Mucosa of stomach (tissue), 1 donor: ENCODE results near the gene HOMER1.
"Not testable (repeated sequence)": the region's sequence is repeated elsewhere in the genome, so short reads cannot be mapped to it uniquely, and the experiment has no call there.

Experiments
- H3K27me3 ChIP-seq: one replicate; pipeline ENCODE4 v1.7.0; 2013; ENCODE audit warnings: mild to moderate bottlenecking, low read length; ENCODE audit not compliant: control insufficient read depth, insufficient read depth
- H3K36me3 ChIP-seq: one replicate; pipeline ENCODE4 v1.7.0; 2013; ENCODE audit warnings: low read length; ENCODE audit not compliant: control insufficient read depth, insufficient read depth
- H3K4me1 ChIP-seq: one replicate; pipeline ENCODE4 v1.7.0; 2013; ENCODE audit warnings: mild to moderate bottlenecking, low read length; ENCODE audit not compliant: control insufficient read depth, insufficient read depth
- H3K4me3 ChIP-seq: one replicate; pipeline ENCODE4 v1.7.0; 2013; ENCODE audit warnings: low read length
- H3K9ac ChIP-seq: one replicate; pipeline ENCODE4 v1.7.0; 2013; ENCODE audit warnings: mild to moderate bottlenecking, low read length, moderate library complexity
- H3K9me3 ChIP-seq: one replicate; pipeline ENCODE4 v1.7.0; 2013; ENCODE audit warnings: mild to moderate bottlenecking, low read length, moderate library complexity; ENCODE audit not compliant: control insufficient read depth
- donor health status: Pancreatic carcinoma.

HOMER1 gene

DNA sequence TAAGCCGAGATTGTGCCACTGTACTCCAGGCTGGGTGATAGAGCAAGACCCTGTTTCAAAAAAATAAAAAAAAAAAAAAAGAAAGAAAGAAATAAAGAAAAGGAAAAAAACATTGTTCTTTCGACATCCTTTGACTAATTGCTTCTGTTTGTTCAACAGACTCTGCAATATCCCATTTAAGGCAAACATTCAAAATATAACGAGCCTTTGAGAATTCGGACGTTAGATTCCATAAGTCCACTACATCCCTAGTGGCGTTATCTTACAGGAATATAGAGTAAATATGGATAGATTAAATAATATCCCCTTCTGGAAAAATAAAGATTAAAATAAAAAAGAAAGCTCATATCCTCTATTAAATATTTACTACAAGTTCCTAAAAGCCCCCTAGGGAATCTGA is 27.0 kb upstream of the HOMER1 start:
- Histone ChIP-seq H3K4me1 (no peaks in the 10 kb centered on the region), H3K9ac (no peak overlapping the region), H3K9me3 (no peaks in the 10 kb centered on the region), H3K4me3 (no peak overlapping the region), H3K27me3 (no peaks in the 10 kb centered on the region), H3K36me3 (no peaks in the 10 kb centered on the region)

DNA sequence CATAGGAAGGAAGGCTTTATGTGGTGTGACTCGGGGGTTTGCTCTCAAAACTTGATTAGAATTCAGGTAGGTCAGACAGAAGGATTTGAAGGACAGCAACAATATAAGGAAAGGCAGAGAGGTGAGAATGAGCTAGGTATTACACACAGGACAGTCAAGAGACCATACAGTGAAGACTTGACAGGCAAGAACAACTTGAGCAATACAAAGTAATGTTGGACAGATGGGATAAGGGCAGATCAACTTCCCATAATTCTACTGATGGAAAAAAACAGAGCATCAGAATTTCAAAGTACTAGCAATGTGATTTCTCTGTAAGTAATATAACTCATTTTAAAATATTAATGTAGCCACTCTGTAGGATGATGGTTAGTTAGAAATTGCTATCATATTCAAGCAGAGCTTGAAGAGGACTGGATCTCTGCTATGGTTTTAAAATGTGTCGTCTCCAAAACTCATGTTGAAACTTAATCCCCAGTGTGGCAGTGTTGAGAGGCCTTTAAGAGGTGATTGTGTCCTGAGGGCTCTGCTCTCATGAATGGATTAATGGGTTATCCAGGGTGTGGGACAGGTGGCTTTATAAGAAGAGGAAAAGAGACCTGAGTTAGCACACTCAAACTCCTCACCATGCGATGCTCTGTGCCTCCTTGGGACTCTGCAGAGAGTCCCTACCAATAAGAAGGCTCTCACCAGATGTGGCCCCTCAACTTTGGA is 22.4 kb upstream of the HOMER1 start:
- Histone ChIP-seq H3K4me3 (no peak overlapping the region), H3K9ac (no peak overlapping the region), H3K36me3 (no peaks in the 10 kb centered on the region), H3K4me1 (no peaks in the 10 kb centered on the region), H3K27me3 (no peaks in the 10 kb centered on the region), H3K9me3 (no peaks in the 10 kb centered on the region)

DNA sequence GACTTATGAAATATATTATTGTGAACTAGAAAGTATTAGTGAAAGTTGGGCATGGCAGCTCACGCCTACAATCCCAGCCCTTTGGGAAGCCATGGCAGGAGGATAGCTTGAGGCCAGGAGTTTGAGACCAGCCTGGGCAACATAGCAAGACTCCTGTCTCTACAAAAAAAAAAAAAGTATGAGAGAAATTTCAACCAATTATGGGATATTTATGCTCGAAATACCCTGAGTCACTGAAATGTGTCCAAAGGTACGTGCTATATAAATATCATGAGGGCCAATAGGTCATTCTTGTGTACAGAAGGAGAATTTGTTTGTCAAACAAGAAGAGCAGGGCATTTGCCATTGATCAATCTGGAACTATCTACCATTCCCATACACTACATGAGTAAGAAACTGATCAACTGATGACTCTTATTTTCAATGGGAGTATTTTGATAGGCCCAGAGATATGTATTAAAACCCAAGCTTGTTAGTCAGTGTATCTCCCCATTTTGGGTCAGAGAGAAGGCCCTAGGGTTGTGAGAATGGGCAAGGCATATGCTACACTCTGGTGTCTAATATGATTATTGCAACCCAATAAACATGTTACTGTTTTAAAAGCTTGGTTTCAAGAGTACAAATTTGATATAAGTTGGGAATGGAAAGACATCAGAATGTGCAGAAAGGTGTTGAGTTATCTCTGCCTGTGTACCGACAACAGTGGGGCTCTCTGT is 21.7 kb upstream of the HOMER1 start:
- no peaks in the 10 kb centered on the region for H3K9me3 ChIP-seq
- no peaks in the 10 kb centered on the region for H3K4me1 ChIP-seq

DNA sequence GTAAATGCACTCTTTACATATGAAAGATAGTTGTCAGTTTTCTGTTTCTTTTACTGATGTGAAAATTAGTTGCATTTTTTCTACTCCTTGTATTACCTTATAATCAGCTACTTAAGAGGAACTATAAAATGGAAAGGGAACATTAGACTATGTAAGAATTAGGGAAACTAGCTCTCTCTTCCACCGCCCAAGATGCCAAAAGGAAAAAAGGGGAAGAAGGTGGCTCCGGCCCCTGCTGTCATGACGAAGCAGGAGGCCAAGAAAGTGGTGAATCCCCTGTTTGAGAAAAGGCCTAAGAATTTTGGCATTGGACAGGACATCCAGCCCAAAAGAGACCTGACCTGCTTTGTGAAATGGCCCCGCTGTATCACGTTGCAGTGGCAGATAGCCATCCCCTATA is 15.2 kb upstream of the HOMER1 start:
- Histone ChIP-seq H3K9me3 (no peaks in the 10 kb centered on the region), H3K4me1 (no peaks in the 10 kb centered on the region), H3K4me3 (no peak overlapping the region), H3K9ac (no peak overlapping the region), H3K36me3 (no peaks in the 10 kb centered on the region), H3K27me3 (no peaks in the 10 kb centered on the region)

More for the DNA sequence above, 21.7 kb upstream of the HOMER1 start:
- Histone ChIP-seq H3K27me3 (no peaks in the 10 kb centered on the region), H3K36me3 (no peaks in the 10 kb centered on the region), H3K4me3 (no peak overlapping the region), H3K9ac (no peak overlapping the region)

DNA sequence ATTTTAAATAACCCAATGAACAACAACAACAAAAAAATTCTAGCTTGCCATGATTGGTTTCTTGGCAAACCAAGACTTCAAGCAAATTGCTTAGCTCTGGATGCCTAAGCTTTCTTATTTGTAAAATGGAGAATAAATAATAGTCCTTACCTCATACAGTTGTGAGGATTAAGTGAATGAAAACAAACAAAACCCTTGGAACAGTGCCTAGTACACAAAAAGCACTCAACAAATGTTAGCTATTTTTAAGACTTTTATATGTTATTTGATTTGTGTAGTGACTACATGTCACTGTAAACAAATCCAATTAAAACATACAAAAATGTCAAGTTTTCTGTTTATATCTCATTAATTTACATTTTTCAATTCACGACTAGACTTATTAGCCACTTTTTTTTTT is 13.5 kb upstream of the HOMER1 start:
- H3K4me3 ChIP-seq: no peak overlapping the region
- H3K36me3 ChIP-seq: no peaks in the 10 kb centered on the region
- no peak overlapping the region for H3K9ac ChIP-seq
- no peaks in the 10 kb centered on the region for H3K9me3 ChIP-seq
- no peaks in the 10 kb centered on the region for H3K27me3 ChIP-seq
- no peaks in the 10 kb centered on the region for H3K4me1 ChIP-seq

DNA sequence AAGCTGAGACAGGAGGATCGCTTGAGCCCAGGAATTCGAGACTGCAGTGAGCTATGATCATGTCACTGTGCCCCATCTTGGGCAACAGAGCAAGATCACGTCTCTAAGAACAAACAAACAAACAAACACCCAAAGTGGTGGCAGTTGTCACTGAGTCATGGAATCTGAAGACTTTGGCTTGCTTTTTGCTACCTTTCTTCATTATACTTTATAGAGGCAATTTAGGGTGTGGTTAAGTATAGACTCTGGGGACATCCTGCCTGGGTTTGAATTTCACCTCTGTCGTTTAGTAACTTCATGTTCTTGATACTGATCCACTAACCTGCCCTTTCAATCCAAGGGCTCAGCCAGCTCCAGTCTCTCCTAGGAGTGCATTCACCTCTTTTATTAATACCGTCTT is 13.0 kb upstream of the HOMER1 start:
- H3K27me3 ChIP-seq: no peaks in the 10 kb centered on the region
- no peaks in the 10 kb centered on the region for H3K4me1 ChIP-seq
- H3K9me3 ChIP-seq: no peaks in the 10 kb centered on the region
- no peak overlapping the region for H3K9ac ChIP-seq
- no peaks in the 10 kb centered on the region for H3K36me3 ChIP-seq
- H3K4me3 ChIP-seq: no peak overlapping the region

DNA sequence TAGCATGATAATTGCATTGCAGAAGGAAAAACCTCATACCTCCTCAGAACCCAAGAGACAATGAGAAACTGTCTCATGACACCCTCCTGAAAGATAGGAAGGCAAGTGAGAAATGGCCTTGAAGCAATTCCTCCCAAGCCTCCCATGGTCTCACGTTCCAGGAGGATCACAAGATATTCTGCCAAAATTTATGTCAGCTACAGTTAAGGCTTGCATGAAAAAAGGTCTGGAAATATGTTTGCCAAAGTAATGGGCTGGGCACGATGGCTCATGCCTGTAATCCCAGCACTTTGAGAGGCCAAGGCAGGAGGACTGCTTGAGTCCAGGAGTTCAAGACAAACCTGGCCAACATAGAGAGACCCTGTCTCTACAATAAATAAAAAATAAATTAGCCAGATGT is 12.6 kb upstream of the HOMER1 start:
- Histone ChIP-seq H3K4me3 (no peak overlapping the region), H3K36me3 (no peaks in the 10 kb centered on the region), H3K27me3 (no peaks in the 10 kb centered on the region), H3K9ac (no peak overlapping the region), H3K9me3 (no peaks in the 10 kb centered on the region), H3K4me1 (no peaks in the 10 kb centered on the region)

DNA sequence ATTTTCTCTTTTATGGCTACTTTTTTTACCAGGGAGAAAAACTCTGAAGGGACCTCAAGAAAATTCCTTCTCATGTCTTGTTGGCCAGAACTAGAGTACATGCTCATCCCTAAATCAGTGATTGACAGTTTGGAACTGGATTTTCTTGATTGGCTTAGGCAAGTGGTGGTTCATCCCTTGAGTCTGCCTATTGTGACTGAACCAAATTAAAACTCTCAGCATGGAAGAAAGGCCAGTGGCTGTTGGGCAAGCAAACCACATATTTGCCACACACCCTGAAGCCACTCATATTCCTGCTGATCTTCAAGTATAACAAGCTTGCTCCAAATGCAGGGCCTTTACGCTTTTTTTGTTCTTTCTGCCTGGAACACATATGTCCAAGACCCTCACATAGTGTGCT is 7.2 kb upstream of the HOMER1 start:
- Histone ChIP-seq H3K4me1 (no peaks in the 10 kb centered on the region), H3K36me3 (no peaks in the 10 kb centered on the region), H3K9me3 (no peaks in the 10 kb centered on the region), H3K4me3 (no peak overlapping the region), H3K9ac (no peak overlapping the region), H3K27me3 (no peaks in the 10 kb centered on the region)

DNA sequence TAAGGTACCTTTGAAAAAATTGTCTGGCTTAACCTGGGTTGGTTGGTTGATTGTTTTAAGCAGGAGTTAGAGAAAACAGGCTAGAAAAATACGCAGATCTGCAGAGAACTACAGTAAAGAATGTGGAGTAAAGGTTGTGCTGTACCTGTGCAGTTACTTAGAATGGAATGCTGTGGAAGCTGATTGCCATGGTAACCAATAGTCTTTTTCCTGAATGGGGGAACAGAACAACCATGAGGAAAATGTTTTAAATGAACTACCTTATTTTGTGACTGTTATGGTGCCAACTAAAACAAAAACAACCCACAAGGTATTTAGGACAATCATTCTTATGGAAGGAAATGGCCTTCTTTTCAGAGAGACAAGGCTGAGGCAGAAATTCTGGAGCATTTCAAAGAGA is 4.8 kb upstream of the HOMER1 start:
- Histone ChIP-seq H3K9me3 (no peaks in the 10 kb centered on the region), H3K4me3 (no peak overlapping the region), H3K36me3 (no peaks in the 10 kb centered on the region), H3K4me1 (peaks cover 2% of the 10 kb centered on the region), H3K9ac (no peak overlapping the region), H3K27me3 (no peaks in the 10 kb centered on the region)

DNA sequence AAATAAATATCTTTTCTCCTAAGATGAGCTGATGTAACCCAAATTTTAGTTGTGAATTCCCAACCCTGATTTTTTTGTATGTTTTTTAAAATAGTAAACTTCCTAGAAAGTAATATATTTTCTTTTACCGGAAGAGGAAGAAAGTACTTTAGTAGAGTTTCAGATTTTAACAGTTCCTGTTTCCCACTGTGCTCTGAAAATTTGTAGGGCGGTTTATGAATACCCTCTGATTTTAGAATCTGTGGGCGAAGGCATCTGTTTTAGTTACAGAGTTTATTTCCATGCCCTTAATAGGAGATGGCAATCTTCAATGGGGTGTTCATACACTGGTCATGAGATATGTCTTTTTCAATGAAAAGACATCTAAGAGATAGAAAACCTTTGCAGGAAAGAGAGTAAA is 3.7 kb upstream of the HOMER1 start:
- peaks cover 9% of the 10 kb centered on the region for H3K27me3 ChIP-seq
- H3K4me1 ChIP-seq: peaks cover 13% of the 10 kb centered on the region

DNA sequence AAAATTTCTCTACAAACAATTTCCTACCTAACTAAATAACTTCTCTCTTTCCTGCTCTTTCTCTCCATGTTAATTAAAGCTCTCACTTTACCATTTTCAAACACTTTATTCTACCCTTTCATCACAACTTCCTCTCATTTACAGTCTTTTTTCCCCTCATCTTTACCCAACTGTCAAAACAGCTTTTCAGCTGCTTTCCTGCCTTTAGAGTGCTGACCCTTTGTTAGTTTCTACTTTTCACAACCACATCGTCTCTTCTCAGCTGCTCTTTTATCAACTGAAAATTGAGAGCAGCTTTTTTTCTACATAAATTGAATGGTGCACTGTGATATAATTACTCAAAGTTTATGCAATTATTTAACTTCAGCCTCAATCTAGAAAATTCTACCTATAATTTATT is 3.1 kb upstream of the HOMER1 start:
- no peak overlapping the region for H3K9ac ChIP-seq
- H3K4me3 ChIP-seq: no peak overlapping the region
- H3K4me1 ChIP-seq: peaks cover 14% of the 10 kb centered on the region
- H3K36me3 ChIP-seq: no peaks in the 10 kb centered on the region
- H3K27me3 ChIP-seq: peaks cover 15% of the 10 kb centered on the region
- no peaks in the 10 kb centered on the region for H3K9me3 ChIP-seq

More for the DNA sequence above, 3.7 kb upstream of the HOMER1 start:
- Histone ChIP-seq H3K9me3 (no peaks in the 10 kb centered on the region), H3K9ac (no peak overlapping the region), H3K4me3 (no peak overlapping the region), H3K36me3 (no peaks in the 10 kb centered on the region)

DNA sequence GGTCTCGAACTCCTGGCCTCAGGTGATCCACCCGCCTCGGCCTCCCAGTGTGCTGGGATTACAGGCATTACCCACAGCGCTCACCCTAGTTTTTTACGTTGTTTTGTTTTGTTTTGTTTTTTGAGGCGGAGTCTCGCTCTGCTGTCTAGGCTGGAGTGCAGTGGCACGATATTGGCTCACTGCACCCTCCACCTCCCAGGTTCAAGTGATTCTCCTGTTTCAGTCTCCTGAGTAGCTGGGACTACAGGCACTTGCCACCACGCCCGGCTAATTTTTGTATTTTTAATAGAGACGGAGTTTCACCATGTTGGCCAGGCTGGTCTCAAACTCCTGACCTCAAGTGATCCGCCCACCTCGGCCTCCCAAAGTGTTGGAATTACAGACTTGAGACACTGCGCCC is 2.4 kb upstream of the HOMER1 start:
- not testable (repeated sequence) for H3K4me3 ChIP-seq, H3K9me3 ChIP-seq, H3K36me3 ChIP-seq, H3K9ac ChIP-seq
- Histone ChIP-seq H3K27me3 (peaks cover 19% of the 10 kb centered on the region), H3K4me1 (peaks cover 14% of the 10 kb centered on the region)
